ENCODE measurements around the gene IP6K1.

IP6K1 gene

DNA sequence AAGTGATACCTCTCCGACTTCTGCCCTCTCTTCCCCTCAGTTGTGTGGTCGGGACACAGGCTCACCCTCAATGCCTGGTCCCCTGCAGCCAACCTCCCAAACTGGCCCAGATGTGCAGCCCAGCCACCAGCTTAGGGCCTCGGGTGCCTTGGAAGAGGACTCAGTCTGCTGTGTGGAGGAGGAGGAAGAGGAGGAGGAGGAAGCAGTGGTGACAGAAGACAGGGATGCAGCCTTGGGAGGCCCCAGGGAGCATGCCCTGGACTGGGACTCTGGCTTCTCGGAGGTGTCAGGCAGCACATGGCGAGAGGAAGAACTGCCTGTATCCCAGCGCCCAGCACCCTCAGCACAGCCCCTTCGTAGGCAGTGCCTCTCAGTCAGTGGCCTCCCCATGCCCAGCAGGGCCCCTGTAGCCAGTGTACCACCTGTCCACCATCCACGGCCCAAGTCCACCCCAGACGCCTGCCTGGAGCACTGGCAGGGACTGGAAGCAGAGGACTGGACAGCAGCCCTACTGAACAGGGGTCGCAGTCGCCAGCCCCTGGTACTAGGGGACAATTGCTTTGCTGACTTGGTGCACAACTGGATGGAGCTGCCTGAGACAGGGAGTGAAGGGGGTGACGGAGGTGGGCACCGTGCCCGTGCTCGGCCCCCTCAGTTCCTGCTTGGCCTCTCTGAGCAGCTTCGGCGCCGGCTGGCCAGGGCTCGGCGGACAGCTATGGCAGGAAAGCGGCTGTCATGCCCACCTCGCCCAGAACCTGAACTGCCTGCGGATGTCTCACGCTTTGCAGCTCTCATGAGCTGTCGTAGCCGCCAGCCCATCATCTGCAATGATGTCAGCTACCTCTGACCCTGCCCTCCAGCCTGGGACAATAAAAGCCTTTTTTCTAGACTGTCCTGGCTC, 18.0 kb upstream of the IP6K1 start:
- Histone ChIP-seq H2BK15ac (replicated peaks; ENCODE audit: low read depth) (no peak overlapping the region), H2AK5ac (ENCODE audit: low read length) (no peak overlapping the region), H3K4me2 (ENCODE audit: low read length) (no peak overlapping the region), H3K23ac (ENCODE audit: low read length) (peak overlapping the region; percentile 54), H3K4me1 (ENCODE audit: control insufficient read depth, low read depth, low read length) (peaks cover 8% of the 10 kb centered on the region), H3K9ac (ENCODE audit: low read length) (peak overlapping the region; percentile 8), H3K4me3 (ENCODE audit: low read length) (no peak overlapping the region), H3K27ac (ENCODE audit: low read depth, low read length) (no peak overlapping the region), H3K27me3 (ENCODE audit: insufficient read depth, low read length, poor library complexity) (no peaks in the 10 kb centered on the region), H3K18ac (ENCODE audit: low read length) (no peak overlapping the region), H3K4ac (ENCODE audit: low read depth, low read length) (no peak overlapping the region), H2BK120ac (ENCODE audit: low read depth, low read length) (no peak overlapping the region), H4K5ac (ENCODE audit: low read length) (no peak overlapping the region), H3K79me2 (ENCODE audit: control insufficient read depth, insufficient read depth, low read length) (no peaks in the 10 kb centered on the region), H4K8ac (ENCODE audit: low read depth, low read length) (no peak overlapping the region), H3K56ac (ENCODE audit: low read length) (no peak overlapping the region), H3K36me3 (ENCODE audit: control insufficient read depth, insufficient read depth, low read length) (no peaks in the 10 kb centered on the region), H2BK5ac (ENCODE audit: low read length) (no peak overlapping the region), H3K79me1 (ENCODE audit: low read length) (no peaks in the 10 kb centered on the region)
- no CpG with 5 or more reads among the region's 26 CpGs for WGBS (ENCODE audit: extremely low coverage, insufficient coverage, low lambda C conversion rate)
- no peak for DNase-seq

DNA sequence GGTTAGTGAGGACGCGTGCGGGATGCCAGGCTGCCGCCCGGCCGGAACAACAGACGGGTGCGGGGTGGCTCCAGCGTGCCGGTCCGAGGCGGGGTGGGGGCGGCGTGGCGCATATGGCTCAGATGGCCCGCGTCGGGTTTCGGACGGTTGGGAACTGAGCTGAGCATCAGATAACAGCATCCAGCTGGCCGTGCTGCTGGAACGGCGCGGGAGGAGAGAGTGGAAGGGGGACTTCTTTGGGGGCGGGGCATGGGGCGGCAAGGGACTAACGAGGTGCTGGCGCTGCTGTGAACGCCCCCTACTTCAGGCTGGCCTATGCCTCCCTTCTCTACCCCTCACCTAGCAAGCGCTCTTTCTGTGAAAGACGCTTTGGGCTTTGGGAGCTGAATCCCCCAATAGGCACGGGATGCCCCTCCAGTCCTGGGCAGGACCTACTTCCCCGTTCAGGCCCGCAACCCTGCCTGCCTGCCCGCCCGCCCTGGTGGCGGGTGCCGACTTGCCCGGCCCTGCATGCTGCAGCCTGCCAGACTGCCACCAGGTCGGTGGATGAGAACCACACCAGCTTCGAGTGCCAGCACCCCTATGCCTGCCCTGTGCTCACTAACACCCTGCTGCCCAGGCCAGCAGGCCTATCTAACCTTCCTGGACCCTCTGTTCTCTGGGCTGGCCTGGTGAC, 17.3 kb upstream of the IP6K1 start:
- no peak overlapping the region for H2BK120ac ChIP-seq (ENCODE audit: low read depth, low read length)
- H3K4me2 ChIP-seq (ENCODE audit: low read length): peak overlapping the region; percentile 63
- no peak overlapping the region for H3K27ac ChIP-seq (ENCODE audit: low read depth, low read length)
- H2BK15ac ChIP-seq (replicated peaks; ENCODE audit: low read depth): no peak overlapping the region
- peak overlapping the region; percentile 30 for H3K56ac ChIP-seq (ENCODE audit: low read length)
- H3K18ac ChIP-seq (ENCODE audit: low read length): no peak overlapping the region
- no peak overlapping the region for H2AK5ac ChIP-seq (ENCODE audit: low read length)
- no peak overlapping the region for H4K5ac ChIP-seq (ENCODE audit: low read length)
- H3K4me1 ChIP-seq (ENCODE audit: control insufficient read depth, low read depth, low read length): peaks cover 8% of the 10 kb centered on the region
- H3K4ac ChIP-seq (ENCODE audit: low read depth, low read length): no peak overlapping the region
- no peaks in the 10 kb centered on the region for H3K79me2 ChIP-seq (ENCODE audit: control insufficient read depth, insufficient read depth, low read length)
- no peak overlapping the region for H3K23ac ChIP-seq (ENCODE audit: low read length)
- no peak for DNase-seq
- no peaks in the 10 kb centered on the region for H3K27me3 ChIP-seq (ENCODE audit: insufficient read depth, low read length, poor library complexity)
- no CpG with 5 or more reads among the region's 41 CpGs for WGBS (ENCODE audit: extremely low coverage, insufficient coverage, low lambda C conversion rate)
- H3K9ac ChIP-seq (ENCODE audit: low read length): peak overlapping the region; percentile 43
- no peaks in the 10 kb centered on the region for H3K36me3 ChIP-seq (ENCODE audit: control insufficient read depth, insufficient read depth, low read length)
- no peaks in the 10 kb centered on the region for H3K79me1 ChIP-seq (ENCODE audit: low read length)
- no peak overlapping the region for H3K4me3 ChIP-seq (ENCODE audit: low read length)
- H4K8ac ChIP-seq (ENCODE audit: low read depth, low read length): no peak overlapping the region
- H2BK5ac ChIP-seq (ENCODE audit: low read length): no peak overlapping the region

DNA sequence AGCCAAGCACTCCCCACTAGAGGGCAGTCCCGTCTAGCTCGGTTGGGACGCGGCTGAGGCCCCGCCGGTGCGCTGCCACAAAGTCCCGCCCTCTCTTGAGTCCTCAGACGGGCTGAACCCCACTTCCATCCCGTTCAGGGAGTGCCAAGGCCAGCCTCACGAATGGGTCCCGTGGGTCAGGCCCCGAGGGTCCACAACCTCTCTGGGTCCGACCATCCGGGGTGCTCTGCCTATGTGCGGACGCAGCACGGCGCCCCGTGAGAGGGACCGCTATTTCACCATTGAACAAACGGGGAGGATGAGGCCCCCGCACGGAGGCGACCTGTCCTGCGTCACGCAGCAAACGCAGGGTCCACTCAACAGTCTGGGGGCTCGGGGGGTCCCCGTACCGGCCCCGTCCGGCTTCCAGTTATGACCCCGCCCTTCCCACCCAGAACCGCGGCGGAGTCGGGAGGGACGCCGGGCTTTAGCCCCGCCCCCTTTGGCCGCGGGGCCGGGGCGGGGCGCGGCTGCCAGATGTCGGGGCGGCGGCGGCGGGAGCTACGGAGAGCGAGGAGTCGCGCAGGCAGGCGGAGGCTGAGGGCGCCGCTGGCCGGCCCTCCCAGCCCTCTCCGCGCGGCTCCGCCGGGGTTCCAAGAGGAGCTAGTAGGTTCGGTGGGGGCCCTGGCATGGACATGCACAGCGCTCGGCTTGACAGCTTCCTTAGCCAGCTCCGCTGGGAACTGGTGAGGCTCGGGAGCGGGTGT, 16.6 kb upstream of the IP6K1 start, which contains the start of gene INKA1:
INKA1 (plus strand) TSS at position 543 of the 746 bp plus-strand sequence; CDS start at position 675, 132 bp downstream.
- WGBS (ENCODE audit: extremely low coverage, insufficient coverage, low lambda C conversion rate): no CpG with 5 or more reads among the region's 71 CpGs
- no peak within 1 kb of the TSS for H2BK120ac ChIP-seq (ENCODE audit: low read depth, low read length)
- peak within 1 kb of the TSS; percentile 54 for H3K23ac ChIP-seq (ENCODE audit: low read length)

DNA sequence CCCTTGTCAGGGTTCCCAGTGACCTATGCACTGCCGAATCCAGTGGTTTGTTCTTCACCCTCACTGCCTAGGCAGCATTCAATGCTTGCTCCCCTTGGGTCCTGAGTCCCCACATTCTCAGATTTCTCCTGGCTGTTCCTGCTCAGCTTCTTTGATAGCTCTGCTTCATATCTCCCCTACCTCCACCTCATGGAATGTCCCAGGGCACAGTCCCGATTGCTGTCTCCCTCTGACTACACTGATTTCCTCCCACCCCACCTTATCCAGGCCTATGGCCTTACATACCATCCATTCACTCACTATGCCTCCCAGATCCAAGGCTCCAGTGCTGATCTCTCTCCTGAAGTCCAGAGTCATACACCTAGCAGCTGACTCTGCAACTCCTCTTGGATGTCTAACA, 14.8 kb upstream of the IP6K1 start:
- Histone ChIP-seq H3K56ac (ENCODE audit: low read length) (no peak overlapping the region), H3K4me3 (ENCODE audit: low read length) (no peak overlapping the region), H4K5ac (ENCODE audit: low read length) (no peak overlapping the region), H3K4ac (ENCODE audit: low read depth, low read length) (no peak overlapping the region), H2BK120ac (ENCODE audit: low read depth, low read length) (no peak overlapping the region), H2BK15ac (replicated peaks; ENCODE audit: low read depth) (no peak overlapping the region), H3K23ac (ENCODE audit: low read length) (no peak overlapping the region), H2BK5ac (ENCODE audit: low read length) (no peak overlapping the region), H3K36me3 (ENCODE audit: control insufficient read depth, insufficient read depth, low read length) (no peaks in the 10 kb centered on the region), H3K27ac (ENCODE audit: low read depth, low read length) (no peak overlapping the region), H3K18ac (ENCODE audit: low read length) (no peak overlapping the region), H3K4me2 (ENCODE audit: low read length) (no peak overlapping the region), H3K79me2 (ENCODE audit: control insufficient read depth, insufficient read depth, low read length) (no peaks in the 10 kb centered on the region), H3K79me1 (ENCODE audit: low read length) (no peaks in the 10 kb centered on the region), H3K4me1 (ENCODE audit: control insufficient read depth, low read depth, low read length) (no peaks in the 10 kb centered on the region), H3K9ac (ENCODE audit: low read length) (no peak overlapping the region), H3K27me3 (ENCODE audit: insufficient read depth, low read length, poor library complexity) (no peaks in the 10 kb centered on the region), H4K8ac (ENCODE audit: low read depth, low read length) (no peak overlapping the region), H2AK5ac (ENCODE audit: low read length) (no peak overlapping the region)
- no CpG with 5 or more reads among the region's 2 CpGs for whole genome bisulfite sequencing (ENCODE audit: extremely low coverage, insufficient coverage, low lambda C conversion rate)
- DNase-seq: no peak

More for the DNA sequence above, 16.6 kb upstream of the IP6K1 start, which contains the start of gene INKA1:
- peak; percentile 87 for DNase-seq
- peaks cover 8% of the 10 kb centered on the region for H3K4me1 ChIP-seq (ENCODE audit: control insufficient read depth, low read depth, low read length)
- peak within 1 kb of the TSS; percentile 99 for H3K4me2 ChIP-seq (ENCODE audit: low read length)
- no peak within 1 kb of the TSS for H3K4ac ChIP-seq (ENCODE audit: low read depth, low read length)
- no peaks in the 10 kb centered on the region for H3K79me1 ChIP-seq (ENCODE audit: low read length)
- H2BK15ac ChIP-seq (replicated peaks; ENCODE audit: low read depth): no peak within 1 kb of the TSS
- H3K18ac ChIP-seq (ENCODE audit: low read length): no peak within 1 kb of the TSS
- no peak within 1 kb of the TSS for H4K5ac ChIP-seq (ENCODE audit: low read length)
- peak within 1 kb of the TSS; percentile 72 for H3K4me3 ChIP-seq (ENCODE audit: low read length)
- no peaks in the 10 kb centered on the region for H3K79me2 ChIP-seq (ENCODE audit: control insufficient read depth, insufficient read depth, low read length)
- peak within 1 kb of the TSS; percentile 78 for H3K9ac ChIP-seq (ENCODE audit: low read length)
- no peak within 1 kb of the TSS for H3K27ac ChIP-seq (ENCODE audit: low read depth, low read length)
- no peaks in the 10 kb centered on the region for H3K27me3 ChIP-seq (ENCODE audit: insufficient read depth, low read length, poor library complexity)
- H2BK5ac ChIP-seq (ENCODE audit: low read length): no peak within 1 kb of the TSS
- no peaks in the 10 kb centered on the region for H3K36me3 ChIP-seq (ENCODE audit: control insufficient read depth, insufficient read depth, low read length)
- no peak within 1 kb of the TSS for H2AK5ac ChIP-seq (ENCODE audit: low read length)
- peak within 1 kb of the TSS; percentile 77 for H3K56ac ChIP-seq (ENCODE audit: low read length)
- no peak within 1 kb of the TSS for H4K8ac ChIP-seq (ENCODE audit: low read depth, low read length)

DNA sequence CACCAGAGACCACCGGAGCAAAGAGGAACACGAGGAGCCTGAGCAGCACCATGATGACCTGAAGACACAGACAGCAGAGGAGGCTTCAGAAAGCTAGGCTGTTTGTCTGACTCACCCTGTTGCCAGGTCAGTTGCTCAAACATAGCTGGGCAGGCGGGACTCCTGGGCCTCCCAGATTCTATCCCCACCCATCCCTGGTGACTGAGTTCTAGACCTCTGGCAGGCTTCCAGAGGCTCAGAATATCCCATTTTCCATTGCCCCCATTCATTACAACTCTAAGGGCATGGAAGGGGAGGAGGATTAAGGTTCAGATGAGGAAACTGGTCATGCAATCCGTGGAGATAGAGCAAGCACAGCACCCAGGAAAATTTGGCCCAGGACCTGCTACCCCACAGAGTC, 13.4 kb upstream of the IP6K1 start, which contains the start of gene CDHR4:
CDHR4 (minus strand) TSS at position 113 of the 400 bp plus-strand sequence; CDS start at position 52, 61 bp downstream.
- no peak for DNase-seq
- H3K4me2 ChIP-seq (ENCODE audit: low read length): no peak within 1 kb of the TSS
- no peak within 1 kb of the TSS for H2BK120ac ChIP-seq (ENCODE audit: low read depth, low read length)
- H3K27ac ChIP-seq (ENCODE audit: low read depth, low read length): no peak within 1 kb of the TSS
- no peaks in the 10 kb centered on the region for H3K4me1 ChIP-seq (ENCODE audit: control insufficient read depth, low read depth, low read length)
- no peak within 1 kb of the TSS for H3K56ac ChIP-seq (ENCODE audit: low read length)
- H4K8ac ChIP-seq (ENCODE audit: low read depth, low read length): no peak within 1 kb of the TSS
- H2AK5ac ChIP-seq (ENCODE audit: low read length): no peak within 1 kb of the TSS
- no peaks in the 10 kb centered on the region for H3K27me3 ChIP-seq (ENCODE audit: insufficient read depth, low read length, poor library complexity)
- no peaks in the 10 kb centered on the region for H3K79me2 ChIP-seq (ENCODE audit: control insufficient read depth, insufficient read depth, low read length)
- H4K5ac ChIP-seq (ENCODE audit: low read length): no peak within 1 kb of the TSS
- no peak within 1 kb of the TSS for H3K4ac ChIP-seq (ENCODE audit: low read depth, low read length)
- H3K4me3 ChIP-seq (ENCODE audit: low read length): no peak within 1 kb of the TSS
- no peak within 1 kb of the TSS for H2BK15ac ChIP-seq (replicated peaks; ENCODE audit: low read depth)
- WGBS (ENCODE audit: extremely low coverage, insufficient coverage, low lambda C conversion rate): no CpG with 5 or more reads among the region's 4 CpGs
- no peak within 1 kb of the TSS for H3K9ac ChIP-seq (ENCODE audit: low read length)
- H3K18ac ChIP-seq (ENCODE audit: low read length): no peak within 1 kb of the TSS
- no peak within 1 kb of the TSS for H2BK5ac ChIP-seq (ENCODE audit: low read length)
- no peak within 1 kb of the TSS for H3K23ac ChIP-seq (ENCODE audit: low read length)
- no peaks in the 10 kb centered on the region for H3K79me1 ChIP-seq (ENCODE audit: low read length)
- no peaks in the 10 kb centered on the region for H3K36me3 ChIP-seq (ENCODE audit: control insufficient read depth, insufficient read depth, low read length)
